Measurements from ENCODE around the gene MMP3.

Gene MMP3

GRCh38 chr11:102831489-102832440 is 11.6 kb downstream of the MMP3 start:
- peaks cover 3% of the 10 kb centered on the region for H3K27me3 Mint-ChIP-seq (ENCODE audit: low read depth, poor library complexity)
- peaks cover 5% of the 10 kb centered on the region for H3K9me3 Mint-ChIP-seq
- peak; percentile 8 for DNase-seq
- no peak overlapping the region for H3K27ac Mint-ChIP-seq
- no peaks in the 10 kb centered on the region for H3K36me3 Mint-ChIP-seq (ENCODE audit: low read depth)
- H3K4me1 Mint-ChIP-seq, result peaks cover 31% of the 10 kb centered on the region
- H3K4me3 Mint-ChIP-seq, result peak overlapping the region; percentile 31
- TF ChIP-seq CTCF (IDR thresholded peaks at IDR 0.05), result no peak

GRCh38 chr11:102831128-102831488 is 12.3 kb downstream of the MMP3 start:
- peaks cover 24% of the 10 kb centered on the region for H3K4me1 Mint-ChIP-seq
- H3K27ac Mint-ChIP-seq, result no peak overlapping the region
- peaks cover 3% of the 10 kb centered on the region for H3K27me3 Mint-ChIP-seq (ENCODE audit: low read depth, poor library complexity)
- H3K36me3 Mint-ChIP-seq (ENCODE audit: low read depth), result no peaks in the 10 kb centered on the region
- DNase-seq, result no peak
- no peak overlapping the region for H3K4me3 Mint-ChIP-seq
- peaks cover 10% of the 10 kb centered on the region for H3K9me3 Mint-ChIP-seq
- TF ChIP-seq CTCF (IDR thresholded peaks at IDR 0.05), result no peak

GRCh38 chr11:102830001-102830727 is 13.2 kb downstream of the MMP3 start:
- Mint-ChIP-seq H3K4me3 (no peak overlapping the region), H3K4me1 (peaks cover 15% of the 10 kb centered on the region), H3K27ac (peak overlapping the region; percentile 3), H3K36me3 (ENCODE audit: low read depth) (no peaks in the 10 kb centered on the region), H3K27me3 (ENCODE audit: low read depth, poor library complexity) (peaks cover 3% of the 10 kb centered on the region), H3K9me3 (peaks cover 10% of the 10 kb centered on the region)
- no peak for DNase-seq
- TF ChIP-seq CTCF (IDR thresholded peaks at IDR 0.05), result no peak

- Mint-ChIP-seq H3K36me3 (ENCODE audit: low read depth) (no peaks in the 10 kb centered on the region), H3K4me1 (peaks cover 14% of the 10 kb centered on the region), H3K27me3 (ENCODE audit: low read depth, poor library complexity) (peaks cover 3% of the 10 kb centered on the region), H3K27ac (no peak overlapping the region), H3K9me3 (peaks cover 13% of the 10 kb centered on the region), H3K4me3 (no peak overlapping the region)
- no peak for DNase-seq
- no peak for TF ChIP-seq CTCF (IDR thresholded peaks at IDR 0.05)
Observed at GRCh38 chr11:102829316-102830000, 14.0 kb downstream of the MMP3 start.

- H3K9me3 Mint-ChIP-seq, result peaks cover 13% of the 10 kb centered on the region
- TF ChIP-seq CTCF (IDR thresholded peaks at IDR 0.05), result no peak
- DNase-seq, result no peak
Observed at GRCh38 chr11:102824556-102824955, 18.9 kb downstream of the MMP3 start.

More at GRCh38 chr11:102824556-102824955, 18.9 kb downstream of the MMP3 start:
- no peak overlapping the region for H3K4me3 Mint-ChIP-seq
- H3K27ac Mint-ChIP-seq, result no peak overlapping the region
- no peaks in the 10 kb centered on the region for H3K36me3 Mint-ChIP-seq (ENCODE audit: low read depth)
- H3K4me1 Mint-ChIP-seq, result peaks cover 5% of the 10 kb centered on the region
- peaks cover 3% of the 10 kb centered on the region for H3K27me3 Mint-ChIP-seq (ENCODE audit: low read depth, poor library complexity)

Measured in nephron progenitor cell (in vitro differentiated cells).